Measurements from ENCODE around the gene DIS3L.
"Not testable (repeated sequence)": the region's sequence is repeated elsewhere in the genome, so short reads cannot be mapped to it uniquely, and the experiment has no call there.

The DIS3L gene

DNA sequence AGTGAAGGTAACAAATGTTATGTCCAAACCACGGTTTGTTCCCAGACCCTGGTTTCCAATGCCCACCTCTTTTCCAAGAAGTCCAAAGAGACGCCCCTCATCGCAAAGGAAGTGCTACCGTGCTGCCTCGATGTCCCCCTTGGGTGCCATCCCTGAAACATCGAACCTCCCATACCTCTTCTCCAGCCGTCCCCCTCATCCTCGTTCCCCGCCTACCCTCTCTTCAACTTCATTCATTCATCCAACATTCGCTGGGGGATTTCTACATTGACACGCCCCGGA is 62.6 kb downstream of the DIS3L start:
- TF ChIP-seq CTCF (IDR thresholded peaks at IDR 0.05; ENCODE audit: borderline replicate concordance, control extremely low read depth, extremely low read depth, insufficient read depth, missing control alignments) = no peak
- in situ Hi-C loops (cut with MboI; ENCODE audit: low sequenced_read_pairs, unreplicated experiment) = no loop called here
- no peak for DNase-seq (ENCODE audit: low spot score)

DNA sequence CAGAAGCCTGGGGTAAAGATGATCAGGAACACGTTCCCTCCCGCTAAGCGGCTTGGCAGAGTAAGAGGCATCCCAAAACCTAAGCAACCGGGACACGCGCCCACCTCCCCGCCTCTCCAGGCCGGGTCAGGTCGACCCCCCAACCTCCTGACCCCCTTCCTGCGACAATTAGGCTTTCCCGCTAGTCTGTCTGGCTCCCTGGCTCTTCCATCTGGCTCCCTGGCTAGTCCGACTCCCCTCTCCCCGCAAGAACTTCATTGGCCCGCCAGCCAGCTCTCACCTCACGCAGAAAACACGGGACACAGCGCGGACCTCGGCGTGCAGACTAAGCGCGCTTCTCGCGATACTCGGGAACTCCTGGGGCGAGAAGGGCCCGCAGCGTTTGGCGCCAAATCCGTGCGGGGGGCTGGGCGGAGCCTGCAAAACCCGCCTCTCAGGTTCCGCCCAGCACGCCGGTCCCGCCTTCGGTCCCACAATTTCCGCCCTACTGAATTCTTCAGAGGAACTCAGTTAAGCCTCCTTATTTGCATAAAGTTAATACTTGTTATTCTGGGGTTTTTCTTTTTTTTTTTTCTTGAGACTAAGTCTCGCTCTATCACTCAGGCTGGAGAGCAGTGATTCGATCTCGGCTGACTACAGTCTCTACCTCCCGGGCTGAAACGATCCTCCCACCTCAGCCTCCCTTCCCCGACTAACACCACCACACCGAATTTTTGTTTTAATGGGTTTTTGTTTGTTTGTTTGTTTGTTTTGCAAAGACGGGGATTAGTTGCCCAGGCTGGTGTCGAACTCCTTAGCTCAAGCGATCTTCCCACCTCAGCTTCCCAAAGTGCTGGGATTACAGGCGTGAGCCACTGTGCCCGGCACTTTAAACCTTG is 63.2 kb downstream of the DIS3L start, which contains the start of gene TIPIN:
TSS of gene TIPIN (minus strand) at position 327 of the 878 bp plus-strand sequence. CDS start 3,738 bp downstream, outside the sequence.
- DNase-seq (ENCODE audit: low spot score) = peak; percentile 97
- no peak for TF ChIP-seq CTCF (IDR thresholded peaks at IDR 0.05; ENCODE audit: borderline replicate concordance, control extremely low read depth, extremely low read depth, insufficient read depth, missing control alignments)
- in situ Hi-C loops (cut with MboI; ENCODE audit: low sequenced_read_pairs, unreplicated experiment) = no loop called here

GRCh38 chr15:66359740-66360139 is 66.4 kb downstream of the DIS3L start:
- in situ Hi-C loops (cut with MboI; ENCODE audit: low sequenced_read_pairs, unreplicated experiment) = no loop called here
- DNase-seq (ENCODE audit: low spot score) = peak; percentile 52
- TF ChIP-seq CTCF (IDR thresholded peaks at IDR 0.05; ENCODE audit: borderline replicate concordance, control extremely low read depth, extremely low read depth, insufficient read depth, missing control alignments) = no peak

DNA sequence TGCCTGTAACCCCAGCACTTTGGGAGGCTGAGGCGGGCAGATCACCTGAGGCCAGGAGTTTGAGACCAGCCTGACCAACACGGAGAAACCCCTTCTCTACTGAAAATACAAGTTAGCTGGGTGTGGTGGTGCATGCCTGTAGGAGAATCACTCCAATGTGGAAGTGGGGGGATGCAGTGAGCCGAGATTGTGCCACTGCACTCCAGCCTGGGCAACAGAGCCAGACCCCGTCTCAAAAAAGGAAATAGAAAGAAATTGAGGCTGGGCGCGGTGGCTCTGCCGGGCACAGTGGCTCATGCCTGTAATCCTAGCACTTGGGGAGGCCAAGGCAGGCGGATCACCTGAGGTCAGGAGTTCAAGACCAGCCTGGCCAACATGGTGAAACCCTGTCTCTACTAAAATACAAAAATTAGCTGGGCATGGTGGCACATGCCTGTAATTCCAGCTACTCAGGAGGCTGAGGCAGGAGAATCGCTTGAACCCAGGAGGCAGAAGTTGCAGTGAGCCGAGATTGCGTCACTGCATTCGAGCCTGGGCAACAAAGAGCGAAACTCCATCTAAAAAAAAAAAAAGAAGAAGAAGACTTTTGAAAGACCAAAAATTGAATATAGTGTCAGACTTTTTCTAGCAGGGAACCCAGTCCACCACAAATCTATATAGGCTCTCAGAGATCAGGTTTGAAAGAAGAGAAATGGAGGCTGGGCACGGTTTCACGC is 68.5 kb downstream of the DIS3L start:
- DNase-seq (ENCODE audit: low spot score); in situ Hi-C loops (cut with MboI; ENCODE audit: low sequenced_read_pairs, unreplicated experiment): not testable (repeated sequence)

DNA sequence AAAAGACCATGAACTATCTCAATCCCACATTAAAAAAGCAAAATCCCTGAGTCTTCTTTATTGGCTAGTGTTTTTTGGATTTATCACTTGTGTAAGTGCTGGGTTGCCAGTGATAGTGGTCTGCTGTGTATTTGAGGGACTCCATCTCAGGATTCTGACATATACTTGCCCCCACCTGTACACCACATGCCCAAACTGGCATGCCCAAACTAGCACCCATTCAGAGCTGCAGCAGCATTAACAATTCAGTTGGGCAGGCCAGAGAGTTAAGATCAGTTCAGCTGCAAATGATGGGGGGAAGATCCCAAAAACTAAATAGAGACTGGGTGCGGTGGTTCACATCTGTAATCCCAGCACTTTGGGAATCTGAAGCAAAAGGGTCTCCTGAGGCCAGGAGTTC is 69.4 kb downstream of the DIS3L start:
- no peak for TF ChIP-seq CTCF (IDR thresholded peaks at IDR 0.05; ENCODE audit: borderline replicate concordance, control extremely low read depth, extremely low read depth, insufficient read depth, missing control alignments)
- in situ Hi-C loops (cut with MboI; ENCODE audit: low sequenced_read_pairs, unreplicated experiment) = no loop called here
- DNase-seq (ENCODE audit: low spot score) = no peak

DNA sequence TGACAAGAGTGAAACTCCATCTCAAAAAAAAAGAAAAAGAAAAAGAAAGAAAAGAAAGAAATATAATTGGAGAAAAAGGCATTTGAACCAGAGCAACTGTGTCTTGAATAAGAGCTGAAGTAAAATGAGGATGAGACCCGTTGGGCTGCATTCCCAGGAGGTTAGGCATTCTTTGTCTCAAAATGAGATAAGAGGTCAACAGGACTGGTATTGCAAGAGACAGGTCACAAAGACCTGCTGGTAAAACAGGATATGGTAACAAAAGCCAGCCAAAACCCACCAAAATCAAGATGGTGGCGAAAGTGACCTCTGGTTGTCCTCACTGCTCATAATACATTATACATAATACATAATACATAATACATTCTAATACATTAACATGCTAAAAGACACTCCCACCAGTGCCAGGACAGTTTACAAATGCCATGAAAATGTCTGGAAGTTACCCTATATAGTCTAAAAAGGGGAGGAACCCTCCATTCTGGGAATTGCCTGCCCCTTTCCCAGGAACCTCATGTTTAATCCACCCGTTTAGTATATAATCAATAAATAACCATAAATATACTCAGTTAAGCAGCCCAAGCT is 71.7 kb downstream of the DIS3L start:
- no peak for TF ChIP-seq CTCF (IDR thresholded peaks at IDR 0.05; ENCODE audit: borderline replicate concordance, control extremely low read depth, extremely low read depth, insufficient read depth, missing control alignments)
- in situ Hi-C loops (cut with MboI; ENCODE audit: low sequenced_read_pairs, unreplicated experiment) = no loop called here
- DNase-seq (ENCODE audit: low spot score) = no peak
